AG10803 (cell line): ENCODE data around the gene NVL.

Source experiments
- DNase-seq: peaks from one replicate; pipeline ENCODE4 v3.0.0; 2010; ENCODE audit warnings: low read depth
- H3K4me3 ChIP-seq: 2 replicates; pipeline ENCODE4 v1.5.1; 2011; ENCODE audit warnings: mild to moderate bottlenecking, low read length, control low read depth
- CTCF ChIP-seq: conservative IDR thresholded peaks from 2 replicates; pipeline ENCODE4 v1.5.1; 2011; ENCODE audit warnings: mild to moderate bottlenecking, low read length, control low read depth, inconsistent platforms

Gene NVL

GRCh38 chr1:224182057-224182865, 147.7 kb downstream of the NVL start:
- DNase-seq, result no peak
- H3K4me3 ChIP-seq, result peak overlapping the region; percentile 80
- TF ChIP-seq CTCF, result no peak

GRCh38 chr1:224181453-224181810, 148.5 kb downstream of the NVL start:
- TF ChIP-seq CTCF, result no peak
- no peak for DNase-seq
- no peak overlapping the region for H3K4me3 ChIP-seq

- H3K4me3 ChIP-seq, result no peak overlapping the region
- no peak for DNase-seq
- no peak for TF ChIP-seq CTCF
Observed at GRCh38 chr1:224180783-224181452, 149.1 kb downstream of the NVL start.

- DNase-seq, result no peak
- H3K4me3 ChIP-seq, result no peak overlapping the region
- no peak for TF ChIP-seq CTCF
Observed at GRCh38 chr1:224178894-224179293, 151.1 kb downstream of the NVL start.

GRCh38 chr1:224177356-224177999, 152.5 kb downstream of the NVL start:
- H3K4me3 ChIP-seq, result no peak overlapping the region
- no peak for DNase-seq
- no peak for TF ChIP-seq CTCF
